Stimulated activated CD4-positive, alpha-beta T cell treated with anti-CD3 and anti-CD28 coated beads, Interleukin-2, amount 100 ng/mL, for 4 hours (primary cell): ENCODE results near the gene GLP2R.
"Not testable (repeated sequence)": the region's sequence is repeated elsewhere in the genome, so short reads cannot be mapped to it uniquely, and the experiment has no call there.

Experiments used
- DNase-seq: peaks from one replicate; pipeline ENCODE4 v3.0.0-alpha.2; 2020; ENCODE audit warnings: low read depth

Gene GLP2R, protein sequence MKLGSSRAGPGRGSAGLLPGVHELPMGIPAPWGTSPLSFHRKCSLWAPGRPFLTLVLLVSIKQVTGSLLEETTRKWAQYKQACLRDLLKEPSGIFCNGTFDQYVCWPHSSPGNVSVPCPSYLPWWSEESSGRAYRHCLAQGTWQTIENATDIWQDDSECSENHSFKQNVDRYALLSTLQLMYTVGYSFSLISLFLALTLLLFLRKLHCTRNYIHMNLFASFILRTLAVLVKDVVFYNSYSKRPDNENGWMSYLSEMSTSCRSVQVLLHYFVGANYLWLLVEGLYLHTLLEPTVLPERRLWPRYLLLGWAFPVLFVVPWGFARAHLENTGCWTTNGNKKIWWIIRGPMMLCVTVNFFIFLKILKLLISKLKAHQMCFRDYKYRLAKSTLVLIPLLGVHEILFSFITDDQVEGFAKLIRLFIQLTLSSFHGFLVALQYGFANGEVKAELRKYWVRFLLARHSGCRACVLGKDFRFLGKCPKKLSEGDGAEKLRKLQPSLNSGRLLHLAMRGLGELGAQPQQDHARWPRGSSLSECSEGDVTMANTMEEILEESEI

DNA sequence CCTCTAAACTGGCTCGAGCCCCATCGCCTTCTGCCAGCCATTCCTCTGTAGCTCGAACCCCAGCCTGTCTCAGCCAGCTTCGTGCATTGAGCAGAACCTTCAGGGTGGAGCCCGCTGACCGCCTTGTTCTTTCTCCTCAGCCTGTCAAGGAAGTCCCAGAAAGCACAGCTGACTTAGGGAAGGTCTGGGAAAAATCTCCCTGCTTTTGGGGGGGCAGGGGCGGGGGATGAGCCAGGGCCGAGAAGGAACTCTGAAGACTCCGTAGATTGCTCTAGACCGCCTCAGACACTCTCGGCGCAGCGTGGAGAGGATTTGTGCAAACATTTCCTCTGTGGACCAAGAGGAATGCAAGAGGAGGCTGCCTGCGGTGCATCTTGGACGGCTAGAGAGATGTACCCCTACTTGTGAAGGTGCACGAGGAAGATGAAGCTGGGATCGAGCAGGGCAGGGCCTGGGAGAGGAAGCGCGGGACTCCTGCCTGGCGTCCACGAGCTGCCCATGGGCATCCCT is at the start of gene GLP2R:
TSS of gene GLP2R (plus strand) at position 284 of the 510 bp plus-strand sequence. CDS start at position 424, 140 bp downstream.
- no peak for DNase-seq

DNA sequence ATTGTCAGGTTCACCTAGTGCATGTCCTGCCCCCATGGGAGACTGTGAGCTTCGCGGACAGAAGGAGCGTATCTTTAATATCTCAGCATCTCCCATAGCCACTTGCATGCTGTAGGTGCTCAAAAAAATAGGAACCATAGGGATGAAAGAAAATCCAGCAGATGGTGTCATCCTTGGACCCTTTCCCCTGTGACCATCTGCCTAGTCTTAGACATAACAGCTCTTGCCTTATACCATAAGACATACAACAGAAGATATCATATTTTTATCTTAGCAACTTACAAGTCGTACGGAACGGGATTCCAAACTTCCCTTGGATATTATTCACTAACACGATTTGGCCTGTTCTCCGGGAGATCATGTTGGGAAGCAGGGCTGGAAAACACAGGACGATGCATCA is 48.8 kb upstream of the GLP2R start:
- DNase-seq, result no peak

DNA sequence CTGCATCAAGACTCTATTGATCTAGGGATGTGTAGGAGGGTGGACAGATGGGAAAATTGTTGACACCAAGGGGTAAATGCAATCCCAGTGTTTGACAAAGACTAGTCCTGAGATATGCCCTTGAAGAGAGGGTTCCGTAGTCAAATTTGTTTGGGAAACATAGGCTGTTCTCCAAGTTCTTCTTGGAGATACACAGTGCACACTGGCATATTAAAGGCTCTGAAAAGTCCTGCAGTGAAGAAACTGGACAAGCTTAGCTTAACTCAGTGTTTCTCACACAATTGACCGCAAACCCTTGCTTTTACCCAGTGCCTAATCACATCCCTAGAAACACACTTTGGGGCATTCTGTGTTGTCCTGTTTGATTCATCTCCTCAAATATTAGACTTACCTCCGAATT is 45.2 kb upstream of the GLP2R start:
- no peak for DNase-seq

DNA sequence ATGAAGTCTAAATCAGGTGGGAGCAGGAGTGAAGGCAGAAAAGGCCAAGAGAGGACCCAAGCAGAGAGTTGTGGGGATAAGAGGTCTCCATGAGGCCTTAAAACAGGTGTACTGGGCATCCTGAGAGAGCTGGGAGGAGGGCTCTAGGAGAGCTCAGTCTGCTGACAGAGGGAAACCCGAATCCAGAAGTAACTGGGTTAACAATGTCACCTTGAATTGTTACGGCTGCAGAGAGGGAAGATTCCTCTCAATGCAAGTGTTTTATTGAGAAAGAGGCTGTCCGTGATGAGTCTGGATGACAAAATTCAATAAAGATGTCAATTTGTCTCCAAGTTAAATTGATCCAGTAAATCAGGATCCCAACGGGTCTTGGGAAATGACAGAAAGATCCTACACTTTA is 42.7 kb upstream of the GLP2R start:
- DNase-seq, result no peak

DNA sequence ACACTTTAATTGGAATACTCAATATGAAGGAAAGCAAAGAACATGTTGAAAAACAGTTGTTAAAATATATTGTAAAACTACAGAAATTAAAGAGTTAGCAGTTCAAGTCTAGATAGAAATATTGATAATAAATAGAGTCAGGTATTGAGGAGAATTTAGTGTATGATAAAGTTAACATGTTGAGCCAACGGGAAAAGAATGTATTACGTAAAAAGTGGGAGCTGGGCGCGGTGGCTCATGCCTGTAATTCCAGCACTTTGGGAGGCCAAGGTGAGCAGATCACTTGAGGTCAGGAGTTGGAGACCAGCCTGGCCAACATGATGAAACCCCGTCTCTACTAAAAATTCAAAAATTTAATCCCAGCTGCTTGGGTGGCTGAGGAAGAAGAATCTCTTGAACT is 42.3 kb upstream of the GLP2R start:
- not testable (repeated sequence) for DNase-seq

DNA sequence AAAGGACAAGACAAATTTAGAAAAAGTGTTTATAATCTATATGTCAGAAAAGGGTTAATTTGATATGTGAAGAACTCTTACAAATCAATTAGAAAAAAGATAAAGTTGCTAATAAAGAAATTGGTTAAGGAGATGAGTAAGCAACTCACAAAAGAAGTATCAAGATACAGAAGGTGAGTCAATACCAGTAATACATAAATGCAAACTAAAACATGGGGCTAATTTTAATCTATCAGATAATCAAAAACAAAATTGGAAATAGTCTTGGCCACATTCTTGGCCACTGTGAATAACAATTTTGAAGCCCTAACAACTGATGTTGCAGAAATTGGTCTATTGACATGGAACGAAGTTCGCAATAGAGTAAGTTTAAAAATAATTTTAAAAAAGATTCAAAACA is 41.2 kb upstream of the GLP2R start:
- no peak for DNase-seq

DNA sequence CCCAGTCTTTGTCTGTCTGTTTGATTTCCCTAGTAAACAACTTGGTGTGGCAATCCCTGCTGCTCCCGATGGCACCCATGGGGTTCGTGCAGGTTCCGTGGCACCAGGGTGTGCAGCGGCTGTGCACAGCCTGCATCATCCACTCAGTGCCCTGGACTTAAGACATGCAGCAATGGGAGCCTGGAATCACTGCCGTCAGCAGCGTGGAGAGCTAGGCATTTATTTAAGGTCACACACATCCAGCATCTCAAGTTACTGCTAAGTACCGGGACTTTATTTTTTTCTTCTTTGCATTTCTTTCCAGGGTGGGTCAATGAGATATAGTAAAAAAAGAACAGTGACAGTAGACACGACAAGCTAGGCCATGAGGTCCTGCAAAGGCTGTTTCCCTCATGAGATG is 37.1 kb upstream of the GLP2R start:
- no peak for DNase-seq

DNA sequence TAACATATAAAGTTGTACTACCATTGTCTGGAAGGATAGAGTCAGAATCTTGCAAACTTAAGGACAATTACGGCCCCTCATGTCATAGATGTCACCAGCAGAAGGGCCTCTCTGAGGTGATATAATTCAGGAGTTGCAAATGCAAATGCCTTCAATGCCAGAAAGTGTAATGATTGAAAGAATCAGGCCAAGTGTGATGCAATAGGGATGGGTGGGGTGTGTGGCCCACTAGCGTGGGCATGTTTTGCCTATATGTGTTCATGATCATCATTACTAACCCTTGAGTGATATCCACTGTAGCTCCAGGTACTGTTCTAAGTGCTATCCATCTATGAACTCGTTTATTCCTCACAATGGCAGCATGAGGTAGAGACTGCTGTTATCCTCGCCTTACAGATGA is 35.4 kb upstream of the GLP2R start:
- no peak for DNase-seq

DNA sequence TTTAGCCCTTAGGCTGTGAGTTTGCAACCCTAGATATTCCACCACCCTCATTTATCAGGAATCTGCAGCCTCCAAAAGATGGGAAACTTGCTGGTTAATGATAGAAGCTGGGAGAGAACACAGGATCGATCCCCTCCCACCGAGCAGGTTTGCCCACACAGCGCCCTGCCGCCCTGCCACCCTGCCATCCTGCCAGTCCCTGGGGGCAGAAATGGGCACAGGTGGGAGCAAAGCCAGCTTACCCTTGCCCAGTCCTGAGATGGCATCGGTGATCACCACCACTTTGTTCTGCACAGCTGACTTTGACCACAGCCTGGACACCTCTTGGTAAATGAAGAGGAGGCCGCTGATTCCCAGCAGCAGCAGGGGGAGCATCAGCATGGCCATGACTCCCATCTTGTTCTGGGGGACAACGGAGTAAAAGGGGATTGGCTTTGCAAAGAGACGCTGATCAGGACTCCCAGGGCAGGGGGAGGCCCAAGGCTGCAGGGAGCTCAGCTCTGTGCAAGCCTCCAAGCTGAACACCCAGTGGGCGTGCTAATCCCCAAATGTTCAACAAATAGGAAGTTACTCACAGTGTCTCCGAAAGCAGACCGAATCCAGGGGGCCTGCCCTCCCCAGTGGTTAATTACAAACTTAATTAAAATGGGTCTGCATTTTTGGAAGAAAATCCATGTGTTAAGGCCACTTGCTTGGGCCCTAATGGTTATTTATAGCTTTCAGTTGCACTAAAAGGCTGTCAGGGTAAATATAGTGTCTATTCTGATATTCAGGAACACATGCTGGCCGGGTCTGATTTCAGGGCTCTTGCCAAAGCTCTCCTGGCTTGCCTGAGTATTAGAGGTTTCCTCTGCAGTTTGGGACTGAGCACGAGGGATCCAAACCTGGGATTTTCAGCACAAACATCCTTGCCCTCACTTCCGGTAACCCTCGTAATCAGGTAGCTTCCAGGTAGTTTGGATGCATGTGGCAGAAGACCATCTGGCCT is 34.5 kb upstream of the GLP2R start, which contains the start of gene DHRS7C:
TSS of gene DHRS7C (minus strand) at position 704 of the 988 bp plus-strand sequence. CDS start at position 396, 308 bp downstream.
- DNase-seq, result no peak

DNA sequence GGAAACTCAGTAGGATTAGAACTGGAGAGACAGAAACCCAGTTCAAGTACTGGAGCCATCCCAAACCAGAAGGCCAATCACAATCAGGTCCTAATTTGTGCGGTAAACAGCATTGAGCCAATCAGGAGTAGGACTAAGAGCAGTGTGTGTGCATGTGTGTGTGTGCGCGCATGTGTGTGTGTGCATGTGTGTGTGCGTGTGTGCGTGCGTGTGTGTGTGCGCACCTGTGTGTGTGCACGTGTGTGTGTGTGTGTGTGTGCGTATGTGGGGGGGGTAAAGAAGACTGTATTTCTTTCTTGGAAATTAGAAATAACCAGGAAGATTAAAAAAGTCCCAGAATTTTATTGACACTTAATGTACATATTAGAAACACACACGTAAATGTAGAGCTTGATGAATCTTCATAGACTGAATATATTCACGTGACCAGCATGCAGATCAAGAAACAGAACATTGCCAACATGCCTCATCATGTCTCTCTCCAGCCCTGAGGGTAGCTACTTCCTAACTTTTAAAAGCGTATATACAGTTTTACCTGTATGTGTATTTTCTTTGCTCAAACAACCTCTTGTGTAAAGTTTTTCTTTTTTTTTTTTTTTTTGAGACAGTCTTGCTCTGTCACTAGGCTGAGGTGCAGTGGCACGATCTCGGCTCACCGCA is 33.4 kb upstream of the GLP2R start:
- DNase-seq, result no peak

DNA sequence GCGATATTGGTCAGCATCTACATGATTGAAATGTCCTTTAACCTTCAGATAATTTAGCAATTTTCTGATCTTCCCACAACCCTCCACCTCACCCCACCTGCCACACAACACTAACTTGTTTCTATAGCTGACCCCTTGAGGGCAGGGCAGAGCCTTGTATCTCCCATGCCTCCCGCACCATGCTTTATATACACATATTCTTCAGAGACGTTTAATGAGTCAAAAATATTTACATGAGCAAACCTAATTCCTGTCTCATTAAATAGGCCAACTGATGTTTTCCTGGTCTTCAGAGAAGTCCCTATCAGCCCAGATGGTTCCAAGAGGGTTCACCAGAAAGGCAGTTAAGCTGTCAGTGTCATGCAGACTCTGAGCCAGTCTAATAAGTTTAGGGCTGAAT is 27.7 kb upstream of the GLP2R start:
- DNase-seq, result no peak

DNA sequence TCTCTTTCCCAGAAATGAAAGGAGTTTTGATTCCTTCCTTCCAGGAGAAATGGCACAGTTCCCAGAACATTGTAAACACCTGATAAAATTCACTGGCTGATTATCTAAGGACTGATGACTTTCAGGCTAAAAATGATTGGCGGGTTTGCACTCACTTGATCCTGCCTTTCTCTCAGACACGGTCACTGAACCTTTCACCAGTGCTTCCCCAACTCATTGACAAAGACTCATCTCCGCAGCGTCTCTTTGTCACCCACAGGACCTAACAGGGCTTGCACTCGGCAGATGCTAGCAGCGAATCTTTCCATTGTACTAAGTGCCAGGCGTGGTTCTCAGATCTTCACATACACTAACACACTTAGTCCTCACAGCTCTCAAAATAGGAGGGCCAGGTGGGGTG is 27.0 kb upstream of the GLP2R start:
- DNase-seq, result no peak

DNA sequence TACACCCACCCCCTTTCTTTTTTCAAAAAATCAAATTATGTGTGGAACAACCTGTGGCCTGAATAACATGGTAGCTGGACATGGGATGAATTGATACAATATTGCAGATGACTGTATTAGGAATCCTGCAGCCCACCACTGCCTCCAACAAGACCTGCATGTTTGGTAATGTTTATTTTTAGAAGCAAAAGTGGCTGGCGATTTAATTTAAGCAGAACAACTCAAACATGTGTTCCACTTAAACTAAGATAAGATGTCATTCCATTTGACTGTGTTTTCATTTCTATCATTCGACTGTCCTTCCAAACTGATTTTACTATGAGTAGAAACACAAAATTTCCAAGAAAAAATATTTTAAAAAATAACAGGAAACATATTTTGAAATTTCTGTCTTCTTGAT is 24.2 kb upstream of the GLP2R start:
- DNase-seq, result no peak

DNA sequence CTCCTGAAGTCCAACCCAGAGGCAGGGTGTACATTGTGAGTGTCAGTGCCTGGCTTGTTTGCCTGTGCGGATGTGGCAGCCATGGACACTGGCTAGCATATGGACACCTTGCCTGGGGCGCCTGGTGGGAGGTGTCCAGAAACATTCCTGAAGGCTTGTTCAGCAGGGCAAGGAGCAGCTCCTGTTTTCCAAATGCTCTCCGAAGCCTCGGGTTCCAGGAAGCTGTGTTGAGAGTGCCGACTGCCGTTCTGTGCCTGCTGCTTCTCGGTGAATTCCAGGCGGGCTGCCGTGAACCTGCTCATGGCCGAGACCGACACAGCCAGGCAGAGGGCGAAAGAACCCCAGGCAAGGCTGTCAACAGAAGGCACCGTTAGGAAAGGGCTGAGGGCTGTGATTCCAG is 23.4 kb upstream of the GLP2R start:
- no peak for DNase-seq

DNA sequence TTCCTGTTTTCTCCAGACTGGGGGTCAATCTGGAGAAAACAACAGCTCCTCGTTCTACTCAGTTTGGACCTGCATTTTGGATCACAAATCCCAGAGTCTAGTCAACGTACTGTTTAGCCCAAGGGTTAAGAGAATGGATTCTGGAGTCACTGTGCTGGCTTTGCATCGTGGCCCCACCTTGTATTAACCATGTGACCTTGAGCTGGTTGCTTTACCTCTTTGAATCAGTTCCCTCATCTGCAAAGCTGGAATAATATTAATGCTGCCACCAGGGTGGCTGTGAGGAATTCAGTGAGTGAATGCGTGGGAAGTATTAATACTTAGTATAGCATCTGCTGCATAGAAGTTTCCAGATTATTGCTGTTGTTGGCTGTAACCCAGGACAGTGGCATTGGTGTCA is 23.0 kb upstream of the GLP2R start:
- no peak for DNase-seq

DNA sequence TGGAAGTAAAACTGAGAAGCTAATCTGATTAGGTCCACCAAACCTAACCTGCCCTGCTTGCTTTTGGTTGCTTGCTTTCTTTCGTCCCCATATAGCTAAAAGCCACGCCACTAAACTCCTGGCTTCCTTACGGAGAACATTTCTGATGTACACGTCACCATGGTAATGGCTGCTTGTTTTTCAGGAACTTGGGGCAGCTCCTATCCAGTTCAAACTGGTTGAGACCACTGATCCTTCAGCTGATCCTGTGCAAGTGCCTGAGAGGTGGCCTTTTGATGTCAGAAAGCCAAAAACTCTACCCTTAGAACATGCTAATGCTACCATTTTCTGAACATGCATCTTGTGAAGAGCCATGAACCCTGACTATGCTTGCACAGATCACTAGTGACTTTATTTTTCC is 20.0 kb upstream of the GLP2R start:
- no peak for DNase-seq

DNA sequence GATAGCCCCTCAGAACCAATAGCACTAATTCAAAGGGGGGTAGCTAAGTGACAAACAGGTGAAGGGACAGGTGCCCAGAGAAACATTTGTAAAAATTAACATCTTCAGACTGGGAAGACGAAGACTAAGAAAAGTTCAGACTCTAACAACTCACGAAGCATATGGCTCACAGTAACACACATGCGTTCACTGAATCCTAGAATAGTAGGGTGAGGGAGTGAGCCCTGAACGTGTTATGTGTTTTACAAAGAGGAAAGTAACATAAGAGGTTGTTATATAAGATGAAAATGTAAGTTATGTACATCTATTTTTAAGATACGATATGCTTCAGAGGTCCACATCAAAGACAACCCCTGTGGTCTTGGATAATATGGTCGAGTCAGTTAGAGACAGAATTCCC is 19.0 kb upstream of the GLP2R start:
- DNase-seq, result no peak

DNA sequence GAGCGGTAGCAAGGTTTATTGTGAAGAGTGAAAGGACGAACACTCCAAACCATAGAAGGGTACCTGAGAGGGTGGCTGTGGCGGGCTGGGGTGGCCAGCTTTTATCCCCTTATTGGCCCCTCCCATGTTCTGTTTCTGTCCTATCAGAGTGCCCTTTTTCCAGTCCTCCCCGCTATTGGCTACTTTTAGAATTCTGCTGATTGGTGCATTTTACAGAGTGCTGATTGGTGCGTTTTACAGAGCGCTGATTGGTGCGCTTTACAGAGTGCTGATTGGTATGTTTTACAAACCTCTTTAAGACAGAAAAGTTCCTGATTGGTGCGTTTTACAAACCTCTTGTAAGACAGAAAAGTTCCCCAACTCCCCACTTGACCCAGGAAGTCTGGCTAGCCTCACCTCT is 16.3 kb upstream of the GLP2R start:
- DNase-seq, result no peak

DNA sequence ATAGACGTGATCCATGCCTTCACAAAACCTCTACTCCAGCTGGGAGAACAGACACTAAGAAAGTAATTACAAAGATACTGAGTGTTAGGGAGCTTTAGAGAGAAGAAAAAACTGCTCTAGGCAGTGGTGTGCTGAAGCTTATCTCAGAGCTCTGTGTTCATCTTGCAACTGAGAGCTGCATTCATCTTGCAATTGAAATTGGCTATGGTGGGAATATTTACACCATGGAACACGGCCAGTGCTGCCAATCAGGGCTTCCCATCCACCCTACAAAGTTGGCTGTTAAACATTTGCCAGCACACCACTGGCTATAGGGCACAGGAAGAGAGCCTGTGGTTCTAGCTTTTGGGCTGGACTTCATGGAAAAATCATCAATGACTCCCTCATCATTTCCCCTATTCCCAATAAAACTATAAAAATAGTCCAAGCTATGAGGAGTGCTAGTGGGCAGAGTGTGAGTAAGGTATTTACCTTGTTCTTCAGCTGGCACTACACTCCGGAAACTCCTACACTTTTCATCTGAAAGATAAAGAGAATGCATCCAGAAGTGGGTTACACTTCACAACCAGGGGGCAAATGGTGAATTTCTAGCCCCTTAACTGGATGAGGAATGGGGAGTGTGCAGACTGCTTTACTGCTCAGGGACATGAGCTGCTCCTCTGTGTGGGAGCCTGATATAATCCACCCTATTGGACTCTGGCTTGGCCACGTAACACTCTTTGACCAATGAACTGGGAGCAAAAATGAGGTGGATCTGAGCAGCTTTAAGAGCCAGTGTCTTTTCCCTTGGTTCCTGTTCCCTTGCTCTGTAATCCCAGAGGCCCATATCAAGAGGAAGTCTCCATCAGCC is 15.4 kb upstream of the GLP2R start:
- DNase-seq, result no peak

DNA sequence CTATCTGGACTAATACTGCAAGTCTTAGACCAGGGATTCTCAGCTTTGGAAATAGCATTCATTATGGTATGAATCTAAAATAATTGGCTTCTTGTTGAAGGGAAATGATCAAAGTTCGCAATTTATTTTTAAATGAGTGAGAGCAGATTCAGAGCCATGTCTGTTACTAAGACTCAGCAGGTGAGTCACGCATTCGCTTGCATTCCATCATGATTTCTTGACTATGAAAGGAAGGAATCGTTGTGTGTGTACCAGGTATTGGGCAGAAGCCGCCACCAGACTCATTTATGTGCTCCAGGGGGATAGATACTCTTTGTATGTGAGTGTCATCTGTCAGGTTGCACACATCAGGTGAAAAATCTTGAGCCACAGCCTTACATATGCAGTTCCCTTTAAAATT is 14.6 kb upstream of the GLP2R start:
- no peak for DNase-seq

DNA sequence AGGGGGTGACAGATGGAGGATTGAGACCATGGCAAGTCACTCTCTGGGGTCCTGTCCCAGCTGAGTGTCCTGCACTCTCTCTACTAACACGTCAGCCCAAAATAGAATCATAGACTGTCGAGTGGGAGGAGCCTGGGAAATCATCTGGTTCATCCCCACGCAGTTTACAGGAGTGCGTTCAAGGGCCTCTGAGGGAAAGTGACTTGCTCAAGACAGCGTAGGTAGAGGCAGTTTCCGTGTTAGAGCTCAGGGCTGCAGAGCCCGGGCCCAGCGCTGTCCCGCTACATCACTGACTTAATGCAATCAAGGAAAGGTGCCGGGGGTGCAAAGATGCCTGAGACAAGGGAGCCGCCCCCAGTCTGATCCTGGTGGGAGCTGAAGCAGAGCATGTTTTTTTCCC is 14.2 kb upstream of the GLP2R start:
- no peak for DNase-seq
